ENCODE results near the gene IGFLR1.

DNA sequence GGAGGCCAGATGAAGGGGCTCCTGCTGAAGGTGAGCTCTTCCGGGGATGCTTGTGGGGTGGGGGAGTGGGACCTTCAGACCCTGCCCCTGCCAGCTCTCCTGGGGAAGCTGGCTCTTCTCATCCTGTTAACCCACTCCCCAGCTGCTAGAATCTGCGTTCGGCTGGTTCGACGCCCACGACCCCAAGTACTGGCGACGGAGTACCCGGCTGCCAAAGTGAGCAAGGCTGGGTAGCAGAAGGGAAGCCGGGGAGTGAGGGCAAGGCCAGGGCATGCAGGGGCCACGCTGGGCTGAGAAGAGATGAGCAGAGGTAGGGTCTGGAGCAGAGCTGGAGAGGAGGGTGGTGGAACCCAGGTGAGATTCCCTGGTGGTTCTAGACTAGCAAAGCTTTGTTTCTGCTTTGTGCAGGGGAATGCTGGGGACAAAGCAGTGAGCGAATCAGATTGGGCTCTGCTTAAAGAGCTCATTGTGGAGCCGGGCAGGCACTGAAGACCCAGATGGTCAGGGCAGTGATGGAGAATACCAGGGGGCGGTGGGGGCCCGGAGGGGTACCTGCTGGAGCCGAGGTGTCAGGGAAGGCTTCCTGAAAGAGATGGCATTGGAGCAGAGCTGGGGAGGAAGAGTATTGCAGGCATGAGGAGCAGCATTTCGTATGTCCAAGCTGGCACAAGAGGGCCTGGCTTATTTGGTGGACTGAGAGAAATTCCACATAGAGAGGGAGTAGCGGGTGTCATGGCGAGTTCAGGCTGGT lies 14.1 kb downstream of the IGFLR1 start:
- TF ChIP-seq, protein P1, sequence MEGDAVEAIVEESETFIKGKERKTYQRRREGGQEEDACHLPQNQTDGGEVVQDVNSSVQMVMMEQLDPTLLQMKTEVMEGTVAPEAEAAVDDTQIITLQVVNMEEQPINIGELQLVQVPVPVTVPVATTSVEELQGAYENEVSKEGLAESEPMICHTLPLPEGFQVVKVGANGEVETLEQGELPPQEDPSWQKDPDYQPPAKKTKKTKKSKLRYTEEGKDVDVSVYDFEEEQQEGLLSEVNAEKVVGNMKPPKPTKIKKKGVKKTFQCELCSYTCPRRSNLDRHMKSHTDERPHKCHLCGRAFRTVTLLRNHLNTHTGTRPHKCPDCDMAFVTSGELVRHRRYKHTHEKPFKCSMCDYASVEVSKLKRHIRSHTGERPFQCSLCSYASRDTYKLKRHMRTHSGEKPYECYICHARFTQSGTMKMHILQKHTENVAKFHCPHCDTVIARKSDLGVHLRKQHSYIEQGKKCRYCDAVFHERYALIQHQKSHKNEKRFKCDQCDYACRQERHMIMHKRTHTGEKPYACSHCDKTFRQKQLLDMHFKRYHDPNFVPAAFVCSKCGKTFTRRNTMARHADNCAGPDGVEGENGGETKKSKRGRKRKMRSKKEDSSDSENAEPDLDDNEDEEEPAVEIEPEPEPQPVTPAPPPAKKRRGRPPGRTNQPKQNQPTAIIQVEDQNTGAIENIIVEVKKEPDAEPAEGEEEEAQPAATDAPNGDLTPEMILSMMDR (IDR thresholded peaks at IDR 0.05): no peak
- TF ChIP-seq POLR2A (IDR thresholded peaks at IDR 0.05): no peak
